Suprapubic skin (tissue), 4 donors: ENCODE measurements around the gene CEL. TPM values are rescaled to one million over a fixed set of nuclear protein-coding genes. Genes with fewer than 3 reads are reported as not detected.

Experiments used
- DNase-seq, 2 donors: peaks; one replicate each; pipeline ENCODE4 v3.0.0-alpha.2; 2019; ENCODE audit warnings: low spot score in 2 of 2
- H3K27ac ChIP-seq: fragments of 200-600 bp; sonication (generic); one replicate; pipeline ENCODE4 v1.5.1; 2019
- H3K27me3 ChIP-seq: fragments of 200-600 bp; sonication (generic); one replicate; pipeline ENCODE4 v1.5.1; 2019
- H3K36me3 ChIP-seq: fragments of 200-600 bp; sonication (generic); one replicate; pipeline ENCODE4 v1.5.1; 2019
- H3K4me1 ChIP-seq: fragments of 200-600 bp; sonication (generic); one replicate; pipeline ENCODE4 v1.5.1; 2019
- H3K4me3 ChIP-seq: fragments of 200-600 bp; sonication (generic); one replicate; pipeline ENCODE4 v1.5.1; 2019; ENCODE audit warnings: mild to moderate bottlenecking
- H3K9me3 ChIP-seq: fragments of 200-600 bp; sonication (generic); one replicate; pipeline ENCODE4 v1.5.1; 2019
- EP300 ChIP-seq: sonication (generic); formaldehyde crosslinking; IDR thresholded peaks from one replicate; pipeline ENCODE4 v1.6.1; 2017; ENCODE audit warnings: antibody characterized with exemption
- POLR2A ChIP-seq, 2 donors: fragments of 450-650 bp; IDR thresholded peaks; one replicate each; pipeline ENCODE4 v1.6.1; 2017; ENCODE audit warnings: antibody characterized with exemption in 2 of 2, mild to moderate bottlenecking in 2 of 2, moderate library complexity in 2 of 2
- POLR2AphosphoS5 ChIP-seq, 3 donors: sonication (generic); formaldehyde crosslinking; IDR thresholded peaks; one replicate each; pipeline ENCODE4 v1.6.1; 2017; ENCODE audit warnings: antibody characterized with exemption in 3 of 3
- WGBS: methylation state at CpG from one replicate; pipeline ENCODE4 v1.1.5; 2018; 5-methylcytosine and 5-hydroxymethylcytosine counted together
- total RNA-seq, 4 donors: library from RNA; depleted of rRNA; stranded (reverse); fragments of >200 nt; gene quantifications; one replicate each; pipeline ENCODE4 v1.1.0, GENCODE V29; 2016
- TF ChIP-seq, protein P1 (sequence below), 2 donors: fragments of 200-600 bp in 1 of 2; fragments of 450-650 bp in 1 of 2; sonication (generic) in 1 of 2; IDR thresholded peaks; one replicate each; pipeline ENCODE4 v1.5.1; 2016 to 2019; ENCODE audit warnings: antibody characterized with exemption in 2 of 2, mild to moderate bottlenecking in 1 of 2, moderate library complexity in 1 of 2

Gene CEL
- total RNA-seq, 4 donors from 2014 or later: 5.2 to 10.7 (median 5.9) TPM

DNA sequence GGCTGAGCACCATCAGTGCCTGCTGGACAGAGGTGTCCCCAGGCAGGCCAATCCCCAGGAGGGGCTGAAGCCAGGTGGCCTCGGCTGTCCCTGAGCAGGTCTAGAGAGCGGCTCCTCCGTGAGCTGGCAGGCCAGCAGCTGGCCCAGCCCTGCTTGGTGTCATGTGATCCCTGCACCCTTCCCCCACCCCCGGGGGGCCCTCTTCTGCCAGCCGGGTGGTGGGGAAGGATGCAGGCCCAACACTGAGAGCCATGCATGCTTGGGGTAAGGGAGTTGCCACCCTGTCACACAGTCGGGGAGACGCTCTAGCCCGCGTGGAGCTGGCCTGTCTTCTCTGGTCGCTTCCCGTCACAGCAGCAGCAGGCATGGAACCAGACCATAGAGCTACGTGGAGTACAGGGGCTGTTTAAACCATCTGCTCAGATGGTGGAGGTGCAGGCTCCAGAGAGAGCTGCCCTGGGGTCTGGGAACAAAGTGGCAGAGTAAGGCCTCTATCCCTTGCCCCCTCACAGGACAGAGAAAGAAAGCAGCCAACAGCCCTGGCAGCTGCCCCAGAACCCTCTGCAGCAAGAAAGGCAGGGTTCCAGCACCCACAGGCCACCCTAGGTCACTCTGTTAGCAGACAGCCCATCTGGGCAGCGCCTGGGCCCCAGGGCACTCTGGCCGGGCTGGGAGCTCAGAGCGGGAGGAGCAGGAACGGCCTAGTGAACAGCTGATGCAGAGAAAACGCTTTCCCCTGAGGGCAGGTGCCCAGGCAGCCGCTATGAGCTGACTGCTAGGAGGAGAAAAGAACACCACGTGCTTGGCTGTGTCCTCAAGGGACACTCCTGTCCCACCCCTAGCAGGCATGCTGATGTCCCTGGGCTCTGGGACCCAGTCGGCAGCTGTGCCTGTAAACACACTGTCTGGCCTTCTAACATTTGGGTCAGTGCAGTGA is 52.4 kb downstream of the CEL start:
- Histone ChIP-seq H3K27ac (peak overlapping the region; percentile 65), H3K4me1 (peaks cover 75% of the 10 kb centered on the region), H3K27me3 (no peaks in the 10 kb centered on the region), H3K9me3 (no peaks in the 10 kb centered on the region), H3K4me3 (peak overlapping the region; percentile 15), H3K36me3 (peaks cover 29% of the 10 kb centered on the region)
- WGBS: 49% methylated on average over 5 of the region's 20 CpGs
- TF ChIP-seq, protein P1, sequence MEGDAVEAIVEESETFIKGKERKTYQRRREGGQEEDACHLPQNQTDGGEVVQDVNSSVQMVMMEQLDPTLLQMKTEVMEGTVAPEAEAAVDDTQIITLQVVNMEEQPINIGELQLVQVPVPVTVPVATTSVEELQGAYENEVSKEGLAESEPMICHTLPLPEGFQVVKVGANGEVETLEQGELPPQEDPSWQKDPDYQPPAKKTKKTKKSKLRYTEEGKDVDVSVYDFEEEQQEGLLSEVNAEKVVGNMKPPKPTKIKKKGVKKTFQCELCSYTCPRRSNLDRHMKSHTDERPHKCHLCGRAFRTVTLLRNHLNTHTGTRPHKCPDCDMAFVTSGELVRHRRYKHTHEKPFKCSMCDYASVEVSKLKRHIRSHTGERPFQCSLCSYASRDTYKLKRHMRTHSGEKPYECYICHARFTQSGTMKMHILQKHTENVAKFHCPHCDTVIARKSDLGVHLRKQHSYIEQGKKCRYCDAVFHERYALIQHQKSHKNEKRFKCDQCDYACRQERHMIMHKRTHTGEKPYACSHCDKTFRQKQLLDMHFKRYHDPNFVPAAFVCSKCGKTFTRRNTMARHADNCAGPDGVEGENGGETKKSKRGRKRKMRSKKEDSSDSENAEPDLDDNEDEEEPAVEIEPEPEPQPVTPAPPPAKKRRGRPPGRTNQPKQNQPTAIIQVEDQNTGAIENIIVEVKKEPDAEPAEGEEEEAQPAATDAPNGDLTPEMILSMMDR (IDR thresholded peaks at IDR 0.05): no peak
- TF ChIP-seq EP300 (no peak), POLR2AphosphoS5 (IDR thresholded peaks at IDR 0.05) (peak in 1 of 3 donors; percentile 23), POLR2A (IDR thresholded peaks at IDR 0.05) (no peak)
- DNase-seq: peak in 1 of 2 donors; percentile 74

DNA sequence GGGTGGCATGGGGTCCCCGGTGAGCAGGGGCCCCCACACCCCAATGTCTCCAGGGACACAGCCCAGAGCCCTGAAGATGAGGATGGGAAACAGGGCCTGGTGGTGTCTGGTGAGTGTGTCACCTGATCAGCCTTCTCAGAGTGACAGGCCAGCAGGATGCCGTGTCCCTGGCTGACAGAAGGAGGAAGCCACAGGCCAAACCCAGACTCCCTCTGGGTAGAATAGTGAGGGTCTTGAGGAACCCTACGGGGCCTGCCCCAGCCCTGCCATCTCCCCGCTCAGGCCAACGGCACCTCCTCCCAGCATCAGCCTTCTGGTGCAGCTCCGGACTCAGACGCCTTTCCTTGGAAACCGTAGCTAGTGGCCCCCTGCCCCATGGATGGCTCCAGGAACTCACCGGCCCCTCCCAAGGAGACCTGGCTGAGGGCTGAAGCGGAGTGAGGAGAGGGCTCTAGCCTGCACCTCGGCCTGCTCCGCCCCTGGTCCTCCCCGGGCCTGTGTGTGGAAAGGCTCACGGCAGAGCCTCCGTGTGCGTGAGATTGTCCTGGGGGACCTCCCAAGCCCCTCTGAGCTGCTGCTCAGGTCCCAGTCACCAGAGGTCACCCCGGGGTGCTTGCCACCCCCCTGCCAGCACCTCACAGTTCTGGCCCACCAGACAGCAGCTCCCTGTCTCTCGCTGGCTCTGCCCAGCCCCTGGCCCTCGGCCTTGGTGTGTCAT is 53.3 kb downstream of the CEL start:
- H3K9me3 ChIP-seq: no peaks in the 10 kb centered on the region
- DNase-seq: peak in 1 of 2 donors; percentile 71
- no peak overlapping the region for H3K4me3 ChIP-seq
- H3K27me3 ChIP-seq: no peaks in the 10 kb centered on the region
- peaks cover 83% of the 10 kb centered on the region for H3K4me1 ChIP-seq
- H3K27ac ChIP-seq: peak overlapping the region; percentile 65
- TF ChIP-seq EP300 (no peak), POLR2A (IDR thresholded peaks at IDR 0.05) (no peak), POLR2AphosphoS5 (IDR thresholded peaks at IDR 0.05) (no peak)
- TF ChIP-seq, protein P1 (IDR thresholded peaks at IDR 0.05): no peak
- peaks cover 21% of the 10 kb centered on the region for H3K36me3 ChIP-seq
- 79% methylated on average over 15 of the region's 19 CpGs for WGBS

DNA sequence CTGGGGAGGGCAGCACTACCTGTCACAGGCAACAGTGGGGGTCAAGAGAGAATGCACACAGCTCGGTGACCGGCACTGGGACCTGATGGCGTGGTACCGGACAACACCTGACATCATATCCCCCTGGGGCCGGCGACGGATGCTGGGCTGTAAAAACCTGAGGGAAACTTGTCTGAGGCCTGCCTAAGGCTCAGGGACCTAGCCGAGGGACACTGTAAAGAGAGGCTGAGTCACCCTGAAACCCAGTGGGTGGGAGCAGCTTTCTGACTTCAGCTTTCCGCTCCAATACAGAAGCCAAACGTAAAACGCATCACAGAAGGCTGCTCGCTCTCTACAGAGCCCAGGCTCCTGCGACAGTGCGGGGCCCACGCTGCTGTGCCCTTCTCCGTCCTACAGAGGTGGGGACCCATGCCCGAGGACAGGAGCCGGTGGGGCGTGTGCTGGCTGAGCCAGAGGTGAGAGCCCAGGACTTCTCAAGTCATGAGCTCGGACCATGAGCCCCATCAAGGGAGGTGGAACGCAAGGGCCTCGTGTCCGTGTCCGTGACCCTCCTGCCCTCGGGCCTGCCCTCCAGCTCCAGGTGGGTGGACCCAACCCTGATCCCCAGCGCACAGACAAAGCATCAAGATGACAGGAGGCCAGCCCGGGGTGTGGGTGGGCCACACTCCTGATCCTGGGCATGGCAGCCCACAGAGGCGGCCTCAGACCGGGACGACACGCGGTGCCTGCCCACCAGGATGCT is 54.0 kb downstream of the CEL start:
- peak overlapping the region; percentile 65 for H3K27ac ChIP-seq
- 51% methylated on average over 3 of the region's 32 CpGs for WGBS
- peak in 1 of 2 donors; percentile 80 for DNase-seq
- H3K9me3 ChIP-seq: no peaks in the 10 kb centered on the region
- H3K4me1 ChIP-seq: peaks cover 88% of the 10 kb centered on the region
- no peaks in the 10 kb centered on the region for H3K27me3 ChIP-seq
- peaks cover 13% of the 10 kb centered on the region for H3K36me3 ChIP-seq
- H3K4me3 ChIP-seq: no peak overlapping the region
- TF ChIP-seq, protein P1 (IDR thresholded peaks at IDR 0.05): no peak
- TF ChIP-seq EP300: no peak
- TF ChIP-seq POLR2A (IDR thresholded peaks at IDR 0.05): no peak
- TF ChIP-seq POLR2AphosphoS5 (IDR thresholded peaks at IDR 0.05): no peak

DNA sequence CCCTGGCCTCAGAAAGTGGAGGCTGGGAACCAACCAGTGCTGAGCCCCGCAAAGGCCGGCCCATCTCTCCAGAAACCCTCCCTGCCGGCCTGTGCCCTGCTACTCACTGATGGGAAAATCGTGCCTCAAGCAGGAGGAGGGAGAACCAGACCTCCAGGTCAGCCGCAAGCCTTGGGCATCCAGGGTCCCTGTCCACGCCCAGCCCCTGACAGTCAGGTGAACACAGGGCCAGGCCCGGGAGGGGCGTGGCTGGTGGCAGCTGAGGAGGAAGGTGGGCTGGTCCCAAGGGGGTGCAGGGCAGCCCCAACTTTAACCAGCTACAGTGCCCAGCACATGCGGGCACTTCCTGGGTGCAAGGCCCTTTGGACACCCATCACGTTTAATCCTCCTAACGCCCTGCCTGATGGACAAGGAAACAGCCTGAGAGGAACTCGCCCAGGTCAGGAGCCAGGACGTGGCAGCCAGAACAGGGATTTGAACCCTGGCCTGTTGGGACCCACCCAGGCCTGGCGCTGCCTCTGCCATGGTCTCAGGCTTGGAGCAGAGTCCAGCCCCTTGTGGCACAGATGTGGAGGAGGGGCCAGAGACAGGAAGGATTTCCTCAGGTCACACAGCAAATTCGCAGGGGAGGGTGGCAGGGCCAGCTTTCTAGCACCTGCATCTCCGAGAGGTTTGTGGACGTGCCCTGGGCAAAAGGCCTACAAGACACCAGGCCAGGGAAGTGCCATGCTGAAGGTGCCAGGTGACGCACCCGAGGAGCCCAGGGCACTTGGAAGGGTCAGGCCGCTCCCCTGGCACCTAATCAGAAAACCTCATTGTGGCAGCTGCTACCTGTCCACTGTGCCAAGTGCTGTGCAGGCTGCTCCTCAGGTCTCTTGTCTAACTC is 54.8 kb downstream of the CEL start:
- TF ChIP-seq, protein P1 (IDR thresholded peaks at IDR 0.05): no peak
- no peak for TF ChIP-seq EP300
- TF ChIP-seq POLR2A (IDR thresholded peaks at IDR 0.05): no peak
- no peak for TF ChIP-seq POLR2AphosphoS5 (IDR thresholded peaks at IDR 0.05)
- H3K27me3 ChIP-seq: no peaks in the 10 kb centered on the region
- H3K4me3 ChIP-seq: no peak overlapping the region
- H3K27ac ChIP-seq: peak overlapping the region; percentile 98
- 67% methylated on average over 8 of the region's 20 CpGs for WGBS
- no peaks in the 10 kb centered on the region for H3K9me3 ChIP-seq
- peaks cover 93% of the 10 kb centered on the region for H3K4me1 ChIP-seq
- peaks cover 5% of the 10 kb centered on the region for H3K36me3 ChIP-seq
- DNase-seq: peak in 1 of 2 donors; percentile 74
